K562 (cell line): ENCODE data around the gene EID2. TPM values are rescaled to one million over a fixed set of nuclear protein-coding genes. Genes with fewer than 3 reads are reported as not detected.

ENCODE experiments used
- ATAC-seq: fragments of 200-7000 bp; cut with Tn5 transposase; 3 replicates; pipeline ENCODE4 v1.9.1; 2020; ENCODE audit warnings: moderate library complexity
- BruUV-seq: library from RNA; stranded (reverse); fragments of 400-500 nt; replicated peaks from 2 replicates; lab custom pipeline; 2021; lab: Mats Ljungman, UMichigan
- CTCF ChIA-PET: fragments of 300-600 bp; formaldehyde crosslinking; extraction: SDS; loops from one replicate; lab custom pipeline; 2021; ENCODE audit warnings: low intra/inter-chr PET ratio; lab: Yijun Ruan, JAX
- POLR2A ChIA-PET: fragments of 300-600, 350-650 bp; sonication (Branson Sonifier 250); formaldehyde crosslinking; extraction: SDS; loops from one replicate; lab custom pipeline; 2021; ENCODE audit warnings: antibody characterized with exemption, inconsistent platforms; lab: Yijun Ruan, JAX
- DNase-seq, 4 experiments: peaks; one replicate each; pipeline versions ENCODE4 v3.0.0 to v3.0.0-alpha.2; 2011 to 2018; ENCODE audit warnings: low spot score in 3 of 4, mixed read lengths in 3 of 4; ENCODE audit errors: extremely low read depth in 1 of 4
- FAIRE-seq: peaks from 2 replicates; lab custom pipeline; 2011; peaks lifted over from hg19 to GRCh38; lab: Jason Lieb, UNC
- H2AFZ ChIP-seq: 2 replicates; pipeline ENCODE4 v1.6.0; 2011; ENCODE audit warnings: low read depth, low read length, control low read depth, inconsistent platforms
- H3K27ac ChIP-seq: fragments of 200-600 bp; 3 replicates; pipeline ENCODE4 v1.8.0; 2011; ENCODE audit warnings: low read depth, mild to moderate bottlenecking, control low read depth, inconsistent platforms, low read length, moderate library complexity, mixed read lengths; ENCODE audit errors: extremely low read depth
- H3K27me3 ChIP-seq, 2 experiments: fragments of 300-600 bp in 1 of 2; 2 replicates in 1 of 2; 3 replicates in 1 of 2; pipeline versions ENCODE4 v1.6.0 to v1.8.0; 2011; ENCODE audit warnings: inconsistent platforms in 2 of 2, low read length in 2 of 2, mild to moderate bottlenecking in 1 of 2, mixed read lengths in 1 of 2, moderate library complexity in 1 of 2; ENCODE audit not compliant: control insufficient read depth in 2 of 2, insufficient read depth in 2 of 2
- H3K36me3 ChIP-seq: fragments of 300-600 bp; 3 replicates; pipeline ENCODE4 v1.8.0; 2011; ENCODE audit warnings: mild to moderate bottlenecking, low read length, inconsistent platforms; ENCODE audit not compliant: control insufficient read depth, insufficient read depth
- H3K4me1 ChIP-seq, 2 experiments: fragments of 200-600 bp in 1 of 2; replicated peaks in 1 of 2; 2 replicates in 1 of 2; 3 replicates in 1 of 2; pipeline versions ENCODE4 v1.5.1 to v1.8.0; 2011; ENCODE audit warnings: inconsistent platforms in 2 of 2, low read length in 2 of 2, mild to moderate bottlenecking in 1 of 2, mixed read lengths in 1 of 2, moderate library complexity in 1 of 2; ENCODE audit not compliant: control insufficient read depth in 2 of 2, insufficient read depth in 2 of 2
- H3K4me2 ChIP-seq: 2 replicates; pipeline ENCODE4 v1.6.1; 2011; ENCODE audit warnings: low read length, control low read depth, inconsistent platforms, mixed read lengths; ENCODE audit not compliant: insufficient read depth
- H3K4me3 ChIP-seq: fragments of 200-600 bp; sonication (generic), shearing (Covaris generic); 2 replicates; pipeline ENCODE4 v1.5.1; 2016; ENCODE audit warnings: control low read depth, inconsistent platforms
- H3K79me2 ChIP-seq: fragments of 200-600 bp; 3 replicates; pipeline ENCODE4 v1.8.0; 2011; ENCODE audit warnings: low read length, inconsistent platforms; ENCODE audit not compliant: control insufficient read depth, insufficient read depth
- H3K9ac ChIP-seq, 2 experiments: 2 replicates each; pipeline versions ENCODE4 v1.6.0 to v1.6.1; 2011; ENCODE audit warnings: low read depth in 2 of 2, low read length in 2 of 2, control low read depth in 1 of 2, inconsistent platforms in 1 of 2, mild to moderate bottlenecking in 1 of 2, mixed read lengths in 1 of 2; ENCODE audit not compliant: insufficient read depth in 1 of 2
- H3K9me1 ChIP-seq: one replicate; pipeline ENCODE4 v1.6.0; 2011; ENCODE audit warnings: inconsistent platforms, mild to moderate bottlenecking, low read length, moderate library complexity; ENCODE audit not compliant: control insufficient read depth, insufficient read depth
- H3K9me3 ChIP-seq: replicated peaks from 2 replicates; pipeline ENCODE4 v1.5.1; 2011; ENCODE audit warnings: low read depth, low read length, inconsistent platforms; ENCODE audit not compliant: control insufficient read depth, insufficient read depth
- H4K20me1 ChIP-seq: replicated peaks from 2 replicates; pipeline ENCODE4 v1.6.1; 2011; ENCODE audit warnings: low read length, inconsistent platforms, mixed read lengths; ENCODE audit not compliant: control insufficient read depth, insufficient read depth
- RBM25 ChIP-seq: fragments of 200-400 bp; formaldehyde crosslinking; IDR thresholded peaks from 2 replicates; pipeline ENCODE4 v1.6.1; 2018; ENCODE audit warnings: low read length, low read depth, moderate library complexity; ENCODE audit not compliant: severe bottlenecking
- WGBS: fragments of 100-300 bp; shearing (Covaris generic); methylation state at CpG from one replicate; pipeline ENCODE4 v1.1.6; 2016; ENCODE audit warnings: low coverage, mixed read lengths; ENCODE audit not compliant: insufficient coverage; ENCODE audit errors: missing lambda C conversion rate; 5-methylcytosine and 5-hydroxymethylcytosine counted together
- in situ Hi-C: fragments of 300-500 bp; cut with MboI; formaldehyde crosslinking; loops from 4 replicates; pipeline ENCODE4 v1.15.0; 2018; ENCODE audit warnings: inconsistent platforms, mixed read lengths
- intact Hi-C: fragments of 100-400 bp; cut with micrococcal nuclease; formaldehyde crosslinking; loops from 2 replicates; pipeline ENCODE4 v1.14.2; 2022
- polyA plus RNA-seq, 8 experiments: library from polyadenylated mRNA; depleted of rRNA in 4 of 8; stranded (reverse) in 5 of 8; unstranded in 3 of 8; fragments of >200 nt; fragmentation: Nextera tagmentation in 2 of 8; fragmentation: Illumina TruSeq in 1 of 8; extraction: Ambion mirVana in 2 of 8; extraction: Trizol in 1 of 8; gene quantifications; 2 replicates each; pipeline versions ENCODE4 v1.2.1 to v1.2.3, GENCODE V29; 2011 to 2014; ENCODE audit warnings: inconsistent platforms in 1 of 8, missing spikeins in 1 of 8
- total RNA-seq, 7 experiments: library from RNA; depleted of rRNA in 6 of 7; stranded (reverse); fragments of >200 nt in 6 of 7; fragmentation: Illumina TruSeq in 2 of 7; extraction: Trizol in 2 of 7; gene quantifications; 2 replicates each; pipeline versions ENCODE4 v1.2.1 to v1.2.3, GENCODE V29; 2011 to 2021; ENCODE audit warnings: low replicate concordance in 1 of 7
- TF ChIP-seq, protein P1 (sequence below): fragments of 450-650 bp; IDR thresholded peaks from 2 replicates; pipeline ENCODE4 v1.6.1; 2016; ENCODE audit warnings: low read depth
- TF ChIP-seq, protein P2 (sequence below): IDR thresholded peaks from 2 replicates; pipeline ENCODE4 v1.6.1; 2016; ENCODE audit warnings: missing genetic modification characterization, missing compliant biosample characterization
- TF ChIP-seq, protein P3 (sequence below): fragments of 250-450 bp; sonication (Bioruptor Pico); IDR thresholded peaks from 2 replicates; pipeline ENCODE4 v1.8.0; 2022; ENCODE audit warnings: moderate library complexity, mild to moderate bottlenecking, inconsistent platforms
- TF ChIP-seq, protein P4 (sequence below): sonication (generic); formaldehyde crosslinking; IDR thresholded peaks from 2 replicates; pipeline ENCODE4 v1.8.1; 2023; ENCODE audit warnings: mild to moderate bottlenecking, missing genetic modification reagents, moderate library complexity
- TF ChIP-seq, protein P5 (sequence below): fragments of 250-450 bp; sonication (Bioruptor Pico); IDR thresholded peaks from 2 replicates; pipeline ENCODE4 v1.8.0; 2022; ENCODE audit warnings: inconsistent platforms

The EID2 gene
- total and polyA plus RNA-seq, 9 of the 15 experiments (the other 6 are each of a cell fraction or from before 2014, with no cell fraction given) = 2.5 to 18.5 (median 11.3) TPM

DNA sequence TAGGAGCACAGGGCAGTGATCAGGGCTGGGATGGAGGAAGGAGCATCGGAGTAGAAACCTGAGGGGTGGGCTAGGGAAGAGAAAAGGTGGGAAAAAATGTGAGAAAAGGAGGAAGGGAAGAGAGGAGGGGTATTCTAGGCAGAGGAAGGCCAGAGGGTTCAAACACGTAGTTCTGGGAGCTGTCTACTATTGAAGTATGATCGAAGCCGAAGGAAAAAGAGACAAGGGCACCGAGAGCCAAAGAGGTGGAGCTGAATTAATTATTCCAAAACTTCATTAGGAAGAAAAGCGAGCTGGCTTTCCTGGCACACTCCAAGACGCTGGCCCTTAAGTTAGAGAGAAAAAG is 33.4 kb downstream of the EID2 start:
- Histone ChIP-seq H3K9ac (peak overlapping the region; percentile 24 to 93; a peak in 3 of 4 replicates), H3K4me1 (peaks cover 12 to 35% of the 10 kb centered on the region in 2 experiments), H3K36me3 (no peaks in the 10 kb centered on the region), H3K79me2 (no peaks in the 10 kb centered on the region), H2AFZ (peak overlapping the region; percentile 91), H3K27ac (no peak overlapping the region), H4K20me1 (no peaks in the 10 kb centered on the region), H3K4me3 (peak overlapping the region; percentile 52), H3K9me1 (no peaks in the 10 kb centered on the region), H3K9me3 (no peaks in the 10 kb centered on the region), H3K4me2 (peak overlapping the region; percentile 85), H3K27me3 (no peaks in the 10 kb centered on the region)
- in situ Hi-C loops = no loop called here
- BruUV-seq = no TSS peak
- 32% methylated on average over 6 of the region's 7 CpGs for WGBS
- ATAC-seq (no peak), DNase-seq (no peak), FAIRE-seq (no peak)
- ChIA-PET POLR2A (interaction anchor here (1.0 to 1.9 kb wide), 2 partner anchors 26 kb away, joined by 3 to 4 read pairs; partner anchors contain the start of genes EID2B and TIMM50), CTCF (no interaction called here)
- intact Hi-C loops = no loop called here
- TF ChIP-seq RBM25 = no peak
- TF ChIP-seq, protein P1, sequence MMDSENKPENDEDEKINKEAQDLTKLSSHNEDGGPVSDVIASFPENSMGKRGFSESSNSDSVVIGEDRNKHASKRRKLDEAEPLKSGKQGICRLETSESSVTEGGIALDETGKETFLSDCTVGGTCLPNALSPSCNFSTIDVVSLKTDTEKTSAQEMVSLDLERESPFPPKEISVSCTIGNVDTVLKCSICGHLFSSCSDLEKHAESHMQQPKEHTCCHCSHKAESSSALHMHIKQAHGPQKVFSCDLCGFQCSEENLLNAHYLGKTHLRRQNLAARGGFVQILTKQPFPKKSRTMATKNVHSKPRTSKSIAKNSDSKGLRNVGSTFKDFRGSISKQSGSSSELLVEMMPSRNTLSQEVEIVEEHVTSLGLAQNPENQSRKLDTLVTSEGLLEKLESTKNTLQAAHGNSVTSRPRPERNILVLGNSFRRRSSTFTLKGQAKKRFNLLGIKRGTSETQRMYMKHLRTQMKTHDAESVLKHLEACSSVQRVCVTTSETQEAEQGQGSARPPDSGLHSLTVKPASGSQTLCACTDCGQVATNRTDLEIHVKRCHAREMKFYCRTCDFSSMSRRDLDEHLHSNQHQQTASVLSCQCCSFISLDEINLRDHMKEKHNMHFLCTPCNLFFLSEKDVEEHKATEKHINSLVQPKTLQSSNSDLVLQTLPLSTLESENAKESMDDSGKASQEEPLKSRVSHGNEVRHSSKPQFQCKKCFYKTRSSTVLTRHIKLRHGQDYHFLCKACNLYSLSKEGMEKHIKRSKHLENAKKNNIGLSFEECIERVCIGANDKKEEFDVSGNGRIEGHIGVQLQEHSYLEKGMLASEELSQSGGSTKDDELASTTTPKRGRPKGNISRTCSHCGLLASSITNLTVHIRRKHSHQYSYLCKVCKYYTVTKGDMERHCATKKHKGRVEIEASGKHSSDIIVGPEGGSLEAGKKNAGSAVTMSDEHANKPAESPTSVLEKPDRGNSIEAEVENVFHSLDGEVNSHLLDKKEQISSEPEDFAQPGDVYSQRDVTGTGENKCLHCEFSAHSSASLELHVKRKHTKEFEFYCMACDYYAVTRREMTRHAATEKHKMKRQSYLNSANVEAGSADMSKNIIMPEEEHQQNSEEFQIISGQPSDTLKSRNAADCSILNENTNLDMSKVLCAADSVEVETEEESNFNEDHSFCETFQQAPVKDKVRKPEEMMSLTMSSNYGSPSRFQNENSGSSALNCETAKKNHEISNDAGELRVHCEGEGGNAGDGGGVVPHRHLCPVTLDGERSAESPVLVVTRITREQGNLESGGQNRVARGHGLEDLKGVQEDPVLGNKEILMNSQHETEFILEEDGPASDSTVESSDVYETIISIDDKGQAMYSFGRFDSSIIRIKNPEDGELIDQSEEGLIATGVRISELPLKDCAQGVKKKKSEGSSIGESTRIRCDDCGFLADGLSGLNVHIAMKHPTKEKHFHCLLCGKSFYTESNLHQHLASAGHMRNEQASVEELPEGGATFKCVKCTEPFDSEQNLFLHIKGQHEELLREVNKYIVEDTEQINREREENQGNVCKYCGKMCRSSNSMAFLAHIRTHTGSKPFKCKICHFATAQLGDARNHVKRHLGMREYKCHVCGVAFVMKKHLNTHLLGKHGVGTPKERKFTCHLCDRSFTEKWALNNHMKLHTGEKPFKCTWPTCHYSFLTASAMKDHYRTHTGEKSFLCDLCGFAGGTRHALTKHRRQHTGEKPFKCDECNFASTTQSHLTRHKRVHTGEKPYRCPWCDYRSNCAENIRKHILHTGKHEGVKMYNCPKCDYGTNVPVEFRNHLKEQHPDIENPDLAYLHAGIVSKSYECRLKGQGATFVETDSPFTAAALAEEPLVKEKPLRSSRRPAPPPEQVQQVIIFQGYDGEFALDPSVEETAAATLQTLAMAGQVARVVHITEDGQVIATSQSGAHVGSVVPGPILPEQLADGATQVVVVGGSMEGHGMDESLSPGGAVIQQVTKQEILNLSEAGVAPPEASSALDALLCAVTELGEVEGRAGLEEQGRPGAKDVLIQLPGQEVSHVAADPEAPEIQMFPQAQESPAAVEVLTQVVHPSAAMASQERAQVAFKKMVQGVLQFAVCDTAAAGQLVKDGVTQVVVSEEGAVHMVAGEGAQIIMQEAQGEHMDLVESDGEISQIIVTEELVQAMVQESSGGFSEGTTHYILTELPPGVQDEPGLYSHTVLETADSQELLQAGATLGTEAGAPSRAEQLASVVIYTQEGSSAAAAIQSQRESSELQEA = 0 out of 2 replicates have a peak, but pooled peaks have one; percentile 14
- TF ChIP-seq, protein P2, sequence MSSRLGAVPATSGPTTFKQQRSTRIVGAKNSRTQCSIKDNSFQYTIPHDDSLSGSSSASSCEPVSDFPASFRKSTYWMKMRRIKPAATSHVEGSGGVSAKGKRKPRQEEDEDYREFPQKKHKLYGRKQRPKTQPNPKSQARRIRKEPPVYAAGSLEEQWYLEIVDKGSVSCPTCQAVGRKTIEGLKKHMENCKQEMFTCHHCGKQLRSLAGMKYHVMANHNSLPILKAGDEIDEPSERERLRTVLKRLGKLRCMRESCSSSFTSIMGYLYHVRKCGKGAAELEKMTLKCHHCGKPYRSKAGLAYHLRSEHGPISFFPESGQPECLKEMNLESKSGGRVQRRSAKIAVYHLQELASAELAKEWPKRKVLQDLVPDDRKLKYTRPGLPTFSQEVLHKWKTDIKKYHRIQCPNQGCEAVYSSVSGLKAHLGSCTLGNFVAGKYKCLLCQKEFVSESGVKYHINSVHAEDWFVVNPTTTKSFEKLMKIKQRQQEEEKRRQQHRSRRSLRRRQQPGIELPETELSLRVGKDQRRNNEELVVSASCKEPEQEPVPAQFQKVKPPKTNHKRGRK = peak; percentile 71
- TF ChIP-seq, protein P3, sequence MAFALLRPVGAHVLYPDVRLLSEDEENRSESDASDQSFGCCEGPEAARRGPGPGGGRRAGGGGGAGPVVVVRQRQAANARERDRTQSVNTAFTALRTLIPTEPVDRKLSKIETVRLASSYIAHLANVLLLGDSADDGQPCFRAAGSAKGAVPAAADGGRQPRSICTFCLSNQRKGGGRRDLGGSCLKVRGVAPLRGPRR = no peak
- TF ChIP-seq, protein P4, sequence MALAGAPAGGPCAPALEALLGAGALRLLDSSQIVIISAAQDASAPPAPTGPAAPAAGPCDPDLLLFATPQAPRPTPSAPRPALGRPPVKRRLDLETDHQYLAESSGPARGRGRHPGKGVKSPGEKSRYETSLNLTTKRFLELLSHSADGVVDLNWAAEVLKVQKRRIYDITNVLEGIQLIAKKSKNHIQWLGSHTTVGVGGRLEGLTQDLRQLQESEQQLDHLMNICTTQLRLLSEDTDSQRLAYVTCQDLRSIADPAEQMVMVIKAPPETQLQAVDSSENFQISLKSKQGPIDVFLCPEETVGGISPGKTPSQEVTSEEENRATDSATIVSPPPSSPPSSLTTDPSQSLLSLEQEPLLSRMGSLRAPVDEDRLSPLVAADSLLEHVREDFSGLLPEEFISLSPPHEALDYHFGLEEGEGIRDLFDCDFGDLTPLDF (CRISPR knock-in tag) = 0 out of 2 replicates have a peak, but pooled peaks have one; percentile 54
- TF ChIP-seq, protein P5, sequence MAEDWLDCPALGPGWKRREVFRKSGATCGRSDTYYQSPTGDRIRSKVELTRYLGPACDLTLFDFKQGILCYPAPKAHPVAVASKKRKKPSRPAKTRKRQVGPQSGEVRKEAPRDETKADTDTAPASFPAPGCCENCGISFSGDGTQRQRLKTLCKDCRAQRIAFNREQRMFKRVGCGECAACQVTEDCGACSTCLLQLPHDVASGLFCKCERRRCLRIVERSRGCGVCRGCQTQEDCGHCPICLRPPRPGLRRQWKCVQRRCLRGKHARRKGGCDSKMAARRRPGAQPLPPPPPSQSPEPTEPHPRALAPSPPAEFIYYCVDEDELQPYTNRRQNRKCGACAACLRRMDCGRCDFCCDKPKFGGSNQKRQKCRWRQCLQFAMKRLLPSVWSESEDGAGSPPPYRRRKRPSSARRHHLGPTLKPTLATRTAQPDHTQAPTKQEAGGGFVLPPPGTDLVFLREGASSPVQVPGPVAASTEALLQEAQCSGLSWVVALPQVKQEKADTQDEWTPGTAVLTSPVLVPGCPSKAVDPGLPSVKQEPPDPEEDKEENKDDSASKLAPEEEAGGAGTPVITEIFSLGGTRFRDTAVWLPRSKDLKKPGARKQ (CRISPR knock-in tag) = no peak
